Loucy (cell line): ENCODE data around the gene ZSWIM7.

Experiments
- CTCF ChIP-seq: fragments of 200-600 bp; sonication (generic); conservative IDR thresholded peaks from 2 replicates; pipeline ENCODE4 v1.5.1; 2014; ENCODE audit warnings: mild to moderate bottlenecking, antibody characterized with exemption, low read length
- EZH2phosphoT487 ChIP-seq: fragments of 200-600 bp; IDR thresholded peaks from 2 replicates; pipeline ENCODE4 v1.6.1; 2018; ENCODE audit warnings: antibody characterized with exemption, mild to moderate bottlenecking, moderate library complexity, borderline replicate concordance

- TF ChIP-seq CTCF (no peak), EZH2phosphoT487 (no peak)
These were observed 27.0 kb downstream of the ZSWIM7 start for GRCh38 chr17:15972497-15972951.
